HG02943 (cell line): ENCODE measurements around the gene ANK3.

Experiments
- ATAC-seq: cut with Tn5 transposase; IDR thresholded peaks from one replicate; pipeline ENCODE4 v1.9.1; 2021; ENCODE audit warnings: mild to moderate bottlenecking, low read depth, moderate library complexity; ENCODE audit not compliant: unreplicated experiment

The ANK3 gene

GRCh38 chr10:60009276-60009675 lies 380.4 kb downstream of the ANK3 start:
- ATAC-seq: no peak

- ATAC-seq: no peak
Observed at GRCh38 chr10:60008816-60009215, 380.9 kb downstream of the ANK3 start.

- ATAC-seq: no peak
Observed at GRCh38 chr10:60006062-60006461, 383.6 kb downstream of the ANK3 start.

GRCh38 chr10:60003651-60004523 lies 385.8 kb downstream of the ANK3 start:
- ATAC-seq: no peak

- ATAC-seq: no peak
Observed at GRCh38 chr10:60000747-60001146, 388.9 kb downstream of the ANK3 start.

GRCh38 chr10:59997827-59998525 lies 391.7 kb downstream of the ANK3 start:
- no peak for ATAC-seq

- ATAC-seq: no peak
Observed at GRCh38 chr10:59995862-59996261, 393.8 kb downstream of the ANK3 start.

- no peak for ATAC-seq
Observed at GRCh38 chr10:59993931-59994330, 395.7 kb downstream of the ANK3 start.

- ATAC-seq: no peak
Observed at GRCh38 chr10:59991661-59992060, 398.0 kb downstream of the ANK3 start.

- no peak for ATAC-seq
Observed at GRCh38 chr10:59991117-59991516, 398.6 kb downstream of the ANK3 start.

- no peak for ATAC-seq
Observed at GRCh38 chr10:59985639-59986038, 404.0 kb downstream of the ANK3 start.

GRCh38 chr10:59984415-59984814 lies 405.3 kb downstream of the ANK3 start:
- ATAC-seq: no peak

- ATAC-seq: no peak
Observed at GRCh38 chr10:59980356-59980755, 409.3 kb downstream of the ANK3 start.

GRCh38 chr10:59977486-59977885 lies 412.2 kb downstream of the ANK3 start:
- no peak for ATAC-seq

- no peak for ATAC-seq
Observed at GRCh38 chr10:59976909-59977308, 412.8 kb downstream of the ANK3 start.
